ENCODE measurements around the gene SIMC1.

SIMC1 gene

GRCh38 chr5:176394096-176394495 is 155.9 kb downstream of the SIMC1 start:
- no peak for DNase-seq (ENCODE audit: low read depth, low spot score)
- no peak overlapping the region for H3K4me3 ChIP-seq (ENCODE audit: low read depth, low read length)
- no peak for TF ChIP-seq CTCF (IDR thresholded peaks at IDR 0.05; ENCODE audit: low read depth, low read length)
- in situ Hi-C loops (cut with HindIII; ENCODE audit: low sequenced_read_pairs), result no loop called here

- TF ChIP-seq CTCF (IDR thresholded peaks at IDR 0.05; ENCODE audit: low read depth, low read length), result no peak
- in situ Hi-C loops (cut with HindIII; ENCODE audit: low sequenced_read_pairs), result no loop called here
- H3K4me3 ChIP-seq (ENCODE audit: low read depth, low read length), result no peak overlapping the region
- no peak for DNase-seq (ENCODE audit: low read depth, low spot score)
Measured at GRCh38 chr5:176394881-176395675, 156.9 kb downstream of the SIMC1 start.
